GM21717 (cell line): Measurements from ENCODE around the gene ACTN4.

Experiments used
- ATAC-seq: cut with Tn5 transposase; IDR thresholded peaks from one replicate; pipeline ENCODE4 v1.9.1; 2021; ENCODE audit warnings: mild to moderate bottlenecking, moderate library complexity; ENCODE audit not compliant: unreplicated experiment

The ACTN4 gene

GRCh38 chr19:38721979-38722773 is 74.7 kb downstream of the ACTN4 start:
- no peak for ATAC-seq

GRCh38 chr19:38722947-38723605 is 75.6 kb downstream of the ACTN4 start:
- no peak for ATAC-seq

GRCh38 chr19:38723606-38723965 is 76.1 kb downstream of the ACTN4 start:
- ATAC-seq, result no peak

- no peak for ATAC-seq
These were observed 76.8 kb downstream of the ACTN4 start for GRCh38 chr19:38723990-38724854.

- ATAC-seq, result no peak
These were observed 78.2 kb downstream of the ACTN4 start for GRCh38 chr19:38725469-38726283.

GRCh38 chr19:38726284-38726673 is 78.8 kb downstream of the ACTN4 start:
- ATAC-seq, result no peak

GRCh38 chr19:38726761-38727301 is 79.4 kb downstream of the ACTN4 start:
- ATAC-seq, result no peak

GRCh38 chr19:38727306-38727867 is 79.9 kb downstream of the ACTN4 start:
- no peak for ATAC-seq

GRCh38 chr19:38727868-38728660 is 80.6 kb downstream of the ACTN4 start:
- no peak for ATAC-seq

GRCh38 chr19:38728752-38729541 is 81.5 kb downstream of the ACTN4 start:
- no peak for ATAC-seq

GRCh38 chr19:38729653-38730469 is 82.4 kb downstream of the ACTN4 start:
- no peak for ATAC-seq

- no peak for ATAC-seq
These were observed 83.0 kb downstream of the ACTN4 start for GRCh38 chr19:38730470-38730730.

- ATAC-seq, result no peak
These were observed 83.5 kb downstream of the ACTN4 start for GRCh38 chr19:38730731-38731589.

GRCh38 chr19:38731654-38732301 is 84.3 kb downstream of the ACTN4 start:
- no peak for ATAC-seq

GRCh38 chr19:38733241-38733492 is 85.7 kb downstream of the ACTN4 start:
- ATAC-seq, result no peak

GRCh38 chr19:38733493-38734175 is 86.2 kb downstream of the ACTN4 start:
- ATAC-seq, result no peak

GRCh38 chr19:38734176-38734425 is 86.7 kb downstream of the ACTN4 start:
- ATAC-seq, result no peak
